HG03439 (cell line): Measurements from ENCODE around the gene KCNN3.
"Not testable (repeated sequence)": the region's sequence is repeated elsewhere in the genome, so short reads cannot be mapped to it uniquely, and the experiment has no call there.

ENCODE experiments used
- ATAC-seq: cut with Tn5 transposase; IDR thresholded peaks from one replicate; pipeline ENCODE4 v1.9.1; 2021; ENCODE audit warnings: mild to moderate bottlenecking, moderate library complexity; ENCODE audit not compliant: unreplicated experiment

Gene KCNN3

DNA sequence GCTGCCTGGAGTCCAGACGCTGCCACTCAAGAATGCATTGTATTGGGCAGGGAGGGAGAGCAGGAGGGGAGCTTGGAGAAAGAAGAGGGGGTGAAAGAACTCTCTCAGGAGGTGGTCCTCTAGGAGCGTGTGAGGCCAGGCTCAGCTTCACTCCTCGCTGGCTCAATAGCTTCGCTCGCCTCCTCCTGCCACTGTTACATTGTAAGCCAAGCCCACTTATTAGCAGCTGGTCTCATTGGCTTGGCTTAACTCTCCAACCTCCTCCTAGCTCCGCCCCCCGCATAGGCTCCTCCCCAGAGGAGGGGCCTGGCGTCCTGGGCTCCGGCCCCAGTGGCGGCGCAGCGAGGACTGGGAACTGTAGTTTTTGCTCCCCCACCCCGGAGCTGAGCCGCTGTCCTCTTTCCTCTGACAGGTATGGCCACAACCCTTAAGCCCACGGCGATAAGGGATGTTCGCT, at the start of gene KCNN3:
KCNN3 (minus strand) TSS at position 167 of the 457 bp plus-strand sequence. CDS start 317 bp downstream, outside the sequence.
- ATAC-seq = peak; percentile 90

DNA sequence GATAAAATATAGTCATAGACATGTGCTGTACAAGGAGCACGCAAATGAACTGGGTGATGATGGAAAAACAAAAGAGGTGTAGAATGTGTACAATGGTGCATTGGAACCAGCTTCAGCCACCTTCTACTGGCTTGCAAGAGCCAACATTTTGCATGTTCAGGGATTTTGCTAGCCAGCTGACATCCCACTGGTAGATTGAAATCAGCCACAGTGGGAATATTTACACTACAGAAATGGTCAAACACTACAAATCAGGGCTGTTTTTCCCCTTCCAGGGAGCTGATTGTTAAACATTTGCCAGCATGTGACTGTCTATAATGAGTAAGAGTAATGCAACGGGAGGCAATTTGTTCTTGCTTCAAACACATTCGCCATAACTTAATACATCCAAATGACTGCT, 43.2 kb upstream of the KCNN3 start:
- no peak for ATAC-seq

- ATAC-seq = no peak
Observed at GRCh38 chr1:154912755-154913154, 42.7 kb upstream of the KCNN3 start.

GRCh38 chr1:154911691-154912550, 41.8 kb upstream of the KCNN3 start:
- ATAC-seq = no peak

- no peak for ATAC-seq
Observed at GRCh38 chr1:154910851-154911250, 40.8 kb upstream of the KCNN3 start.

DNA sequence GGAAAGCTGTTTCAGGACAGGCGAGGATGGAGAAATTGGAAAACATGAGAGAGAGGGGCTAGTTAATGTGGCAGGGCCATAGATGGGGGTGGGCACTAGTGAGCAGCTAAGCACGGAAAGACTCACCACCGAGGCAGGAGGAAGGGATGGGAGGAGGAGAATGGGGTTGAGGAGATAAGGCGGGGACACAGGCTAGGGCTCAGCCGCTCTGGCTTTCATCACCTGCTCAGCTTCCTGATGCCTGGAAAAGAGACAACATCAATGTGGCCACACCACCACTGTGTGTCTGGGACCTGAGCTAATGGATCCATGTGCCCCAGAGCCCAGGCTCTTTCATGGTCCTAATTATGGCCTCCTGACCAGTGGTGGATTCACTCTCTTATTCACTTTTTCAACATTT, 38.9 kb upstream of the KCNN3 start:
- ATAC-seq = no peak

DNA sequence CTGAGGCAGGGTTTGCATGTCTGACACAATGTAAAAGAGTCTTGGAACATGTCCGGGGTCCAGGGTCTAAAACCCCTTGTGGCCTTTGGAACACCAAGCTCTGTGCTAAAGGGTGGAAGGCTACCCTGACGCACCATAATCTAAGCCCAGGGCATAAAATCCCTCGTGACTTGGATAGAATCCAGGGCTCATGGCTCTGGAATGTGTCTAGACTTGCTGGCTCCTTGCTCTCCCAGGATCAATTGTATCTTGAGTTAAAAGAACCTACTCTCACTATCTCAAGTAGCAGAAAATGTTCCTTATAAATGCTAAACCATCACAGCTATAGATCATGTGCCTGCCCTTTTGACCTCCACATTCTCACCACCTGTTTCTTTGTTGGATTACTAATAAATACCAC, 38.0 kb upstream of the KCNN3 start:
- ATAC-seq = not testable (repeated sequence)

- no peak for ATAC-seq
Observed at GRCh38 chr1:154906621-154907081, 36.6 kb upstream of the KCNN3 start.

GRCh38 chr1:154902938-154903566, 33.0 kb upstream of the KCNN3 start:
- no peak for ATAC-seq

DNA sequence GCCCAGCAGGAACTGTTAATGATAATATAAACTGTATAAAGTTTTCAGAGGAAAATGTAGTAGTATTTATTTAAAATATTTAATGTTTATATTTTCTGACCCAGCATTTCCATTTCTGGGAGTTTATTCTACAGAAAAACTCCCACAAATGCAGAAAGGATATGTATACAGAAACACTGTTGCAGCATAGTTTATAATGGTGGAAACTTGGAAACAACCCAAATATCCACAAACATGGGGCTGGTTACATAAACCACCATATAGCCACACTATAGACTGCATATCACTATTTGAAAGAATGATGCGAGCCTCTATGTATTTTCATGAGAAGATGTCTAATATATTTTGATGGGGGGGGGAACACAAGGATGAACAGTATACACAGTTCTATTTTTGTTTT, 31.5 kb upstream of the KCNN3 start:
- no peak for ATAC-seq

DNA sequence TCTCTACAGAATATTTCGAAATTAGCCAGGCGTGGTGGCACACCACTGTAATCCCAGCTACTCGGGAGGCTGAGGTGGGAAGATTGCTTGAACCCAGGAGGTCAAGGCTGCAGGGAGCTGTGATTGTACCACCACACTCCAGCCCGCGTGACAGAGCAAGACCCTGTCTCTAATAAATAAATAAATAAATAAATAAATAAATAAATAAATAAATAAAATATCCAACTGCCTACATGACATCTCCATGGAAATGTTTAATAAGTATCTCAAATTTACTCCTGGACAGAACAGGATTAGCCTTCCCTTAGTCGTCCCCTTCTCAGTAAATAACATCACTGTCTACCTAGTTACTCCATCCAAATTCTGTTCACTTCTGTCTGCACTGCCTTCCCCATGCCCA, 29.0 kb upstream of the KCNN3 start:
- ATAC-seq = no peak

DNA sequence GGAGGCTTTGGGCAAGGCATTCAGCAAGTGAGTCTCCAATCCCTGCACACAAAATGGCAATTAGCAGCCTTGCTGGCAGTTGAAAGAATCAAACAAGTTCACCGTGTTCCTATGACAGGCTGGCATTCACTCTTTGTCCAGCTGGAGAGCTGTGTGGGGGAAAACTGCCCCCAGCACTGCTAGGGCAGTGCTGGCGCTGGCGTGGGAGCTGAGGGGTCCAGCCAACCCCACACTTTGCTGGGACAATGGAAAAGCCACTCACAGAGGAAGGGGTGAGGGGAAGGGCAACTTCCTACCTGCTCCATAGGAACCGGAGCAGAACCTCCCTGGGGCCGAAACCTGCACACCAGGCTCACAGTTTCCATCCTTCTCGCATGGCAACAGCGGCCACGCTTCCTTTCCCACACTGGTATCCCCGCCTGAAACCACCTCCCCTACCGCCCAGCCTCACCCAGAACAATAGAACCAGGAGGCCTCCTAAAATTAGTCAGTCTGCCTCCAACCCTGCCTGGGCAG, 26.7 kb upstream of the KCNN3 start:
- no peak for ATAC-seq

DNA sequence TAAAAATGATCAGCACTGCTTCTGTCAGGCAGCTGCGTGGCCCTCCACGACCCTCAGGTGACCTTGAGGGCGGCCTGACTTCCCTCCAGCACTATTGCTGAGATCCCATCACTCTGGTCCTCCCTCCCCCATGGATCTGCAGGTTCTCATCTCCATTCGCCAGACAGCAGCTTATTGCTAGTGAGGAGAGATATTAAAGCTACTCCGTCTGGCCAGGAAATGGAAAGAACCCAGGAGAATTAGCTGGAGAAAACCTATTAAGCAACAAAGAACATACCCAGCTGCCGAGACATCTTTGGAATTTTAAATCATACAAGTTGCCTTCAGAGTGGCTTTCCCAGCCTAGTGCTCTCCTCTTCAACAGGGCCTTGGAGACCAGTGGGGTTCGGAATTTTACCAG, 25.7 kb upstream of the KCNN3 start:
- no peak for ATAC-seq

GRCh38 chr1:154891452-154891851, 21.4 kb upstream of the KCNN3 start:
- no peak for ATAC-seq

GRCh38 chr1:154888757-154889156, 18.7 kb upstream of the KCNN3 start:
- ATAC-seq = no peak

GRCh38 chr1:154886281-154887015, 16.4 kb upstream of the KCNN3 start:
- ATAC-seq = no peak

DNA sequence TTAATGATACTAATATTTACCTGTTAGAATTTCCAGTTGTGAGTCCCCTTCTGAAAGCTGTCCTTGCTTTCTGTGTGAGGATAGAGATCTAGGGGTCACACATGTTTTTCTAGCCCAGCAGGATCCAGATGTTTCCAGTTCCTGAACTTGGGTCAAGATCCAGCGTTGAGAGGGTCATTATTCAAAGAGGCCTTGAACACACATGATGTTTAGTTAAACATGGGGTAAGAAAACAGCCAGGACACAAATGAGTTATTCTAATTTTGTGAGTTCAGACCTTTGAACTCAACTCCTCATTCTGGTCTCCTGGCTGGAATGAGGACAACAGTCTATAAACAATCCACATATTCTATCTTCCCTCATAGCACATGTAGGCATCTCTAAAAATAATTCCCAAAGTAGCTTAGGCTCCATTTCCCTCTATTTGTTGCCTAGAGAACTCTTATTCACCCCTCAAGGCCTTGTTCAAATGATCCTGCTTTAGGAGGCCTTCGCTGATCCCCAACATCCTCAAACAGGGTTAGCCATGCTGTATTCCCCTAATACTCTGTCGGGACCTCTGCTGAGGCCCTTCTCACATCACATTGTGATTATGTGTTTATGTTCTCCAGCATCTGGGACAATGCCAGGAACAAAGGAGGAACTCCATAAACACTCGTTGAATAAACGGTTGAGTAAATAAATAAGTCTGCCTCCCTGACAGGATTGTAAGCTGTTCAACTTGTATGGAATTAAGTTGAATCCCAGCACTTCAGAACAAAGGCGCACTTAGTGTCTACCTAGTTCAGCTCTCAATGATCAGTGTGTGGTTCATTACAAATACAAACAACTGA, 15.0 kb upstream of the KCNN3 start:
- ATAC-seq = no peak

DNA sequence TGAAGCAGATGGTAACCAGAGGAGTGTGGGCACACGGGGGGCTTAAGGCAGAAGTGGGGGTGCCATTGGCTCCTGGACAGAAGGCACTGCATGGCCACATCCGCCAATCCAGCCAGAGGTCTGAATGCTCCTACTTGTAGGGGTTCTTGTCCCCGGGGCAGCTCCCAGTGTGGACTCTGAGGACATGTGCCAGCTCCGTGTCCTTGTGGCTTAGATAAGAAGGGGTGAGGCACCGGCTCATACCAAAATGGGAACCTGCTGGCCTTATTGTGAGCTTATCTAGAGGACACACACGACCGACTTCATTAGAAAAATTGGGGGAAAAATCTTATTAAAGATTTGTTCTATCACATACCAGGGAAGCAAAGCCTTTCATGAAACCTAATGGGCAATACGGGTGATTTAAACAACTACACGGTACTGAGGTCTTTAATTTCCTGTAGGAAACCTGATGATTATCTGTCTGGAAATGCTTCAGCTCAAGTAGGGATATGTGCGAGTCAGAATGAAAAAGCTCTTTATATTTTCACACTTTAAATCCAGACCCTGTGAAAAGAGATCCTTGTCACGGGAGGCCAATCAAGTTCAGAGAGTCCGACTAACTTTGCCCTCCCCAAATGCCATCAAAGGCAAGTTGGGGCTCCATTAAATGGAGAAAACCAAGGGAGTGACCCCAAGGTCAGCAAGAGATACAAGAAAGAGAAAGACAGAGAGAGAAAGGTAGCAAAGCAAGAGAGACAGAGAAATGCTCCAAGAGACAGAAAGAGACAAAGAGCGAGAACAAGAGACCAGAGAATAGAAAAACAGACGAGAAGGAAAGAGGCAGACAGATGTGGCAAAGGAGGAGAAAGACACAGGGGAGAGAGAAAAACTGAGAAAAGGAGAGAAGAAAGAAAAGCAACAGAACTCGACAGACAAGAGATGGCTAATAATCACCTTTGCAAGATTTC, 14.1 kb upstream of the KCNN3 start:
- no peak for ATAC-seq

DNA sequence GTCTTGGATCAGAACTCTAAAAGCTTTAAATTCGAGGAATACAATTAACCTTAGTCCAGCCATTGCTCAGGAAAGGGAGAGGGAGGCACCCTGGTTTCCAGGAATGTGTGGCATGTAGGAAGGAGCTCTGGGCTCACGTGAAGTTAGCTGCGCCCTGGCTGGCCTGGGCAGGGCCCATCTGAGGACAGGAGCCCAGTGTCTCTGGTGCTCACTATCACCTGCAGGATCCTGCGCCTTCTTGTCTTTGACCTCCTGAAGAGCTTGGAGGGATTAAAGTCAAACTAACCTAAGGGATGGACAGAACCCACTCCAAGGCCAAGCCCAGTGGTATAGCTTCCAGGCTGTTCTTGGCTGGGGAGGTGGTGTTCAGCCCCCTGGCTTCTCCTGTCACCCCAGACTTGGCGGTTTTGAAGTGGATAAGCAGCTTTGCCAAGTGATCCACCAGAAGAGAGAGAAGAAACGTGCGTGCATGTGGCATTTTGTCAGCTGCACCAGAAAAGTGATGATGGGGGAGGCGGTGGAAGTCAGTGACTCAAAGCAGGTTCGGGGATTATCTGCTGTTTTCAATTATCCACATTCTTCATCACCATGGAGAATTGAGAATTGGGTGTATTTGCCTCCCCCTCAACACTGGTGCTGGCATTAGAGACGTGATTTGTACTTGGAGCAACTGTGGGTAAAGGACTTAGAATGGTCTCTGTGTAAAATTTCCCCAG, 11.9 kb upstream of the KCNN3 start:
- no peak for ATAC-seq
